Bronchial epithelial cell (primary cell): ENCODE results near the gene MRPL33. TPM values are rescaled to one million over a fixed set of nuclear protein-coding genes. Genes with fewer than 3 reads are reported as not detected.

ENCODE experiments used
- DNase-seq: peaks from one replicate; pipeline ENCODE4 v3.0.0-alpha.2; 2010; ENCODE audit warnings: low read depth
- FAIRE-seq: peaks from 2 replicates; lab custom pipeline; 2011; peaks lifted over from hg19 to GRCh38; lab: Jason Lieb, UNC
- H3K27me3 ChIP-seq: 2 replicates; pipeline ENCODE4 v1.5.1; 2011; ENCODE audit warnings: low read length; ENCODE audit not compliant: control insufficient read depth, insufficient read depth
- H3K36me3 ChIP-seq: 2 replicates; pipeline ENCODE4 v1.5.1; 2011; ENCODE audit warnings: low read length; ENCODE audit not compliant: control insufficient read depth, insufficient read depth
- H3K4me3 ChIP-seq: 2 replicates; pipeline ENCODE4 v1.5.1; 2011; ENCODE audit warnings: mild to moderate bottlenecking, low read depth, low read length, control low read depth
- CTCF ChIP-seq: IDR thresholded peaks from 2 replicates; pipeline ENCODE4 v1.5.1; 2011; ENCODE audit warnings: mild to moderate bottlenecking, moderate library complexity, low read length, control low read depth, inconsistent platforms; ENCODE audit not compliant: insufficient read depth, severe bottlenecking
- total RNA-seq: library from RNA; depleted of rRNA; stranded (reverse); fragments of >200 nt; gene quantifications from 2 replicates; pipeline ENCODE4 v1.2.1, GENCODE V29; 2014

Gene MRPL33
- total RNA-seq, 1 donor from 2014 or later: 11.3 TPM

DNA sequence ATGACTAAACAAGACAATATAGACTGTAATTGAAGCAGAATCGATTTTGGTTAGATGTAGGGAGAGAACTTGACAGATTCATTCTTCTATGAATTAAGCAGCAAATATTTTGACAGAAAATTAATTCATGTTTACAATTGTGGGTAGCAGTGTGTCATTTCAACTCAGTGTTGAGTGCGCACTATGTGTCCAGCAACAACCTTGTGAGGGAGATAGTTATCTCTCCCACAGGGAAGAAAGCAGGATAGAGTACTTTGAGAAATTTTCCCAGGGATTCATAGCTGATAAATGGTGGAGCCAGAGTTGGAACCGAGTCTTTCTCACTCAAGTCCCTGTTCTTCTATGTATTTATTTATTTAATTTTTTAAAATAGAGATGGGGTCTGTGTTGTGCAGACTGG lies 5.2 kb downstream of the MRPL33 start:
- Histone ChIP-seq H3K27me3 (no peaks in the 10 kb centered on the region), H3K4me3 (no peak overlapping the region), H3K36me3 (peaks cover 4% of the 10 kb centered on the region)
- DNase-seq (no peak), FAIRE-seq (no peak)
- no peak for TF ChIP-seq CTCF

- FAIRE-seq: no peak
- Histone ChIP-seq H3K36me3 (peaks cover 4% of the 10 kb centered on the region), H3K27me3 (no peaks in the 10 kb centered on the region), H3K4me3 (no peak overlapping the region)
- no peak for DNase-seq
- TF ChIP-seq CTCF: no peak
Observed at GRCh38 chr2:27779417-27780055, 8.0 kb downstream of the MRPL33 start.

DNA sequence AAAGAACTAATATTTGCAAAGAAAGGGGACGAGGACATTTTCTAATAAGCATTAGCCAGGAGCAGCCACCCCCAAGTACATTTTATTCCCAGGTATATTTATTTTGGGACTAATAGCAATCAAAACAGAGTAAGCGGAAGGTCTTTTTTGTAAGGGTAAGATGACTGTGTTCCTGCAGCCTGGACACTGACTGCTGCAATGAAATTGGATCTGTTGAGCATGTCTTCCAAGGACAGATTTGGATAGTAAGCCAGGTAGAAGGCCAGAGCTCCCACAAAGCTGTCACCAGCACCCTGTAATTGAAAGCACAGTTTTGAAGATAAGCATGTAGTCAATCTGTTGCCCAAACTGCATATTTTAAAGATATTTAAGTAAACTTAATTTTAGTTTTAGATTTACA lies 10.0 kb downstream of the MRPL33 start:
- TF ChIP-seq CTCF: no peak
- H3K27me3 ChIP-seq: no peaks in the 10 kb centered on the region
- no peak overlapping the region for H3K4me3 ChIP-seq
- FAIRE-seq: no peak
- DNase-seq: no peak
- H3K36me3 ChIP-seq: peaks cover 1% of the 10 kb centered on the region

GRCh38 chr2:27782701-27783100 lies 11.2 kb downstream of the MRPL33 start:
- H3K27me3 ChIP-seq: no peaks in the 10 kb centered on the region
- FAIRE-seq: no peak
- H3K36me3 ChIP-seq: no peaks in the 10 kb centered on the region
- DNase-seq: no peak
- no peak overlapping the region for H3K4me3 ChIP-seq
- no peak for TF ChIP-seq CTCF

DNA sequence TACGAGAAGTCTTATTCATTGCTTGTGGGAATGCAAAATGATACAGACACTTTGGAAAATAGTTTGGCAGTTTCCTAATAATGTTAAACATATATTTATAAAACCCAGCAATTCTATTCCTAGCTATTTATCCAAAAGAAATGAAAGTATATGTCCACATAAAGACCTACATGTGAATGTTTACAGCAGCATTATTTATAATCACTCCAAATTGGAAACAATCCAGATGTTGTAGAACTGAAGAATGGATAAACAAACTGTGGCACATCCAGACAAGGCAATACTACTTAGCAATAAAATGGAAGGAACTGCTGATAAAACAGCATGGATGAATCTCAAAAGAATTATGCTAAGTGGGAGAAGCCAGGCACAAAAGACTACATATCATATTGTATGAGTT lies 19.3 kb downstream of the MRPL33 start:
- H3K4me3 ChIP-seq: no peak overlapping the region
- H3K27me3 ChIP-seq: no peaks in the 10 kb centered on the region
- no peaks in the 10 kb centered on the region for H3K36me3 ChIP-seq
- no peak for FAIRE-seq
- TF ChIP-seq CTCF: no peak
- no peak for DNase-seq

DNA sequence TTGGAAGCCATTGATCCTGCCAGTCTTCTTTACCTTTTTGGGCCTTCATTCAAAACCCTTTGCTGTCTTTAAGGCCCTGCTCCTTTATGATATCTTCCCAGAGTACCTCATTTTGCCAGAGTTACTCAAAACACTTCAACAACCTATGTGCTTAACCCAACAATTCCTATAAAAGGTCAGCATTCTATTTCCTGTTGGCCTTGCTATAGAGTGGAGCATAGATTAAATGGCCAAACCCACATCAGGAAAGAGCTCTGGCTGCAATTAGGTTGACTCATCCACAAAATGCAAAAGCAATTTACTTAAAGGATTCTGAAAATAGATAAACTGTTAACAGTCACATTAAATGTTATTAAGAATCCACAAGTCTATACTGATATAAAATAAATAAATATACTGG lies 21.2 kb downstream of the MRPL33 start:
- no peaks in the 10 kb centered on the region for H3K36me3 ChIP-seq
- no peak for TF ChIP-seq CTCF
- H3K27me3 ChIP-seq: no peaks in the 10 kb centered on the region
- no peak overlapping the region for H3K4me3 ChIP-seq
- DNase-seq (peak; percentile 47), FAIRE-seq (no peak)
